Peyer's patch (tissue), 4 donors: Measurements from ENCODE around the gene PSG4.
"Not testable (repeated sequence)": the region's sequence is repeated elsewhere in the genome, so short reads cannot be mapped to it uniquely, and the experiment has no call there.

Experiments
- CTCF ChIP-seq, 6 experiments: fragments of 450-650 bp in 4 of 6; fragments of 200-600 bp in 2 of 6; sonication (generic) in 1 of 6; IDR thresholded peaks; one replicate each; pipeline ENCODE4 v1.5.1; 2017 to 2019; ENCODE audit warnings: antibody characterized with exemption in 6 of 6, mild to moderate bottlenecking in 3 of 6, moderate library complexity in 1 of 6
- POLR2A ChIP-seq, 2 donors: fragments of 450-650 bp; IDR thresholded peaks; one replicate each; pipeline ENCODE4 v1.5.1; 2017; ENCODE audit warnings: antibody characterized with exemption in 2 of 2, mild to moderate bottlenecking in 2 of 2, moderate library complexity in 2 of 2

- TF ChIP-seq CTCF, POLR2A (IDR thresholded peaks at IDR 0.05): not testable (repeated sequence)
These were observed 21.5 kb upstream of the PSG4 start for GRCh38 chr19:43226986-43227385.
